Measurements from ENCODE around the gene EFNA4.

DNA sequence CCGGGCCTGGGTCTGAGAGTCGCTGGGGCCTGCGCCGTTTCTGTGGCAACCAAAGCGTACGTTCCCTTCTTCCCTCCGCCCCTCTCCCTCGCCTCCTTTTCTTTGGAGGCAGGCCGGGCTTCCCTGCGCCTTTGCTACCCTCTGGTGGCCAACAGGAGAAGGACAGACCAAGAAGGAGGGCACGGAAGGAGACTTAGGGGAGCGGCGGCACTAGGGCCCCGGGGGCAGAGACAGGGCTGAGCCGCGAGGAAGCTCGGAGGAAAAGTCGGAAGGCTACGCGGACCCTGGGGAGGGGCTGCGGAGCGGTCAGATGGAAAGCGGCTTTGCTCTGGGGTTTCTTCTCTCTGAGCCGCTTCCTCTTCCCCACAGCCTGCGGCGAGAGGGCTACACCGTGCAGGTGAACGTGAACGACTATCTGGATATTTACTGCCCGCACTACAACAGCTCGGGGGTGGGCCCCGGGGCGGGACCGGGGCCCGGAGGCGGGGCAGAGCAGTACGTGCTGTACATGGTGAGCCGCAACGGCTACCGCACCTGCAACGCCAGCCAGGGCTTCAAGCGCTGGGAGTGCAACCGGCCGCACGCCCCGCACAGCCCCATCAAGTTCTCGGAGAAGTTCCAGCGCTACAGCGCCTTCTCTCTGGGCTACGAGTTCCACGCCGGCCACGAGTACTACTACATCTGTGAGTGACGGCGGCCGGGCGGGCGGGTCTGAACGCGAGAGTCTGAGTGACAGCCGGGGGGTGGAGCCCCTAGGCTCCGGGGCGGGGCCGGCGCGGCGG, 21.4 kb downstream of the EFNA4 start:
- TF ChIP-seq TAF1 (IDR thresholded peaks at IDR 0.05; ENCODE audit: low read depth) (no peak; the same call in 1 of the 2 replicates), CEBPB (IDR thresholded peaks at IDR 0.05) (no peak), CREB1 (IDR thresholded peaks at IDR 0.05; ENCODE audit: low read depth) (no peak), YY1 (IDR thresholded peaks at IDR 0.05; ENCODE audit: low read depth) (no peak), EP300 (IDR thresholded peaks at IDR 0.05; ENCODE audit: borderline replicate concordance) (0 out of 2 replicates have a peak, but pooled peaks have one; percentile 2), USF1 (IDR thresholded peaks at IDR 0.05) (no peak), TEAD4 (IDR thresholded peaks at IDR 0.05) (peak; percentile 42; the same call in 1 of the 2 replicates), RAD21 (IDR thresholded peaks at IDR 0.05; ENCODE audit: low read depth) (peak; percentile 99), EGR1 (IDR thresholded peaks at IDR 0.05) (no peak), ZBTB7A (IDR thresholded peaks at IDR 0.05; ENCODE audit: low read depth) (peak; percentile 73), REST (IDR thresholded peaks at IDR 0.05; ENCODE audit: low read depth) (no peak)
- TF ChIP-seq, protein P1, sequence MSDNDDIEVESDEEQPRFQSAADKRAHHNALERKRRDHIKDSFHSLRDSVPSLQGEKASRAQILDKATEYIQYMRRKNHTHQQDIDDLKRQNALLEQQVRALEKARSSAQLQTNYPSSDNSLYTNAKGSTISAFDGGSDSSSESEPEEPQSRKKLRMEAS (IDR thresholded peaks at IDR 0.05): peak; percentile 42; the same call in 1 of the 2 replicates
